A673 (cell line): Measurements from ENCODE around the gene CRHBP. TPM values are rescaled to one million over a fixed set of nuclear protein-coding genes. Genes with fewer than 3 reads are reported as not detected.

Source experiments
- BruUV-seq: library from RNA; stranded (reverse); fragments of 400-500 nt; replicated peaks from 2 replicates; lab custom pipeline; 2021; lab: Mats Ljungman, UMichigan
- CTCF ChIA-PET: fragments of 300-600 bp; sonication (Branson Sonifier 250); formaldehyde crosslinking; loops from one replicate; lab custom pipeline; 2022; ENCODE audit warnings: antibody characterized with exemption; lab: Charles Lee
- POLR2A ChIA-PET: fragments of 300-600 bp; sonication (Branson Sonifier 250); formaldehyde crosslinking; loops from one replicate; lab custom pipeline; 2022; ENCODE audit warnings: antibody characterized with exemption; ENCODE audit not compliant: low non-redundant PET; lab: Charles Lee
- DNase-seq: peaks from one replicate; pipeline ENCODE4 v3.0.0-alpha.2; 2015; ENCODE audit warnings: low spot score
- H3K27ac ChIP-seq: fragments of 200-600 bp; sonication (generic); 2 replicates; pipeline ENCODE4 v1.5.1; 2016; ENCODE audit warnings: mixed run types, low read depth, mild to moderate bottlenecking, mixed read lengths, antibody characterized with exemption, low read length; ENCODE audit not compliant: poor library complexity, severe bottlenecking
- H3K27me3 ChIP-seq: fragments of 200-600 bp; sonication (generic); replicated peaks from 2 replicates; pipeline ENCODE4 v1.6.1; 2017; ENCODE audit warnings: mixed run types, low read depth, mild to moderate bottlenecking, mixed read lengths, antibody characterized with exemption, low read length; ENCODE audit not compliant: insufficient read depth, poor library complexity
- H3K36me3 ChIP-seq: fragments of 200-600 bp; sonication (generic); 2 replicates; pipeline ENCODE4 v1.6.1; 2016; ENCODE audit warnings: mixed run types, mild to moderate bottlenecking, mixed read lengths, antibody characterized with exemption, low read length; ENCODE audit not compliant: insufficient read depth, poor library complexity, severe bottlenecking
- H3K4me1 ChIP-seq: fragments of 200-600 bp; sonication (generic); 2 replicates; pipeline ENCODE4 v1.6.1; 2017; ENCODE audit warnings: mixed run types, mild to moderate bottlenecking, mixed read lengths, antibody characterized with exemption, low read length; ENCODE audit not compliant: insufficient read depth, poor library complexity, severe bottlenecking
- H3K4me3 ChIP-seq: fragments of 200-600 bp; sonication (generic); 2 replicates; pipeline ENCODE4 v1.5.1; 2016; ENCODE audit warnings: low read depth, mixed run types, mild to moderate bottlenecking, mixed read lengths, low read length; ENCODE audit not compliant: poor library complexity, severe bottlenecking
- H3K9me3 ChIP-seq: fragments of 200-600 bp; sonication (generic); 2 replicates; pipeline ENCODE4 v1.6.1; 2016; ENCODE audit warnings: mixed run types, low read depth, mild to moderate bottlenecking, mixed read lengths, antibody characterized with exemption, low read length; ENCODE audit not compliant: poor library complexity, severe bottlenecking
- EZH2 ChIP-seq: fragments of 200-600 bp; sonication (generic); IDR thresholded peaks from 2 replicates; pipeline ENCODE4 v1.6.1; 2017; ENCODE audit warnings: borderline replicate concordance, low read depth, mild to moderate bottlenecking, mixed read lengths, antibody characterized with exemption, low read length; ENCODE audit not compliant: poor library complexity, severe bottlenecking
- intact Hi-C: fragments of 100-400 bp; cut with micrococcal nuclease; formaldehyde crosslinking; loops from one replicate; pipeline ENCODE4 v1.10.0; 2022; ENCODE audit not compliant: unreplicated experiment
- total RNA-seq: library from RNA; stranded (reverse); gene quantifications from 2 replicates; pipeline ENCODE4 v1.2.3, GENCODE V29; 2021
- TF ChIP-seq, protein P1 (sequence below): fragments of 300-800, 200-600 bp; sonication (generic); conservative IDR thresholded peaks from 2 replicates; pipeline ENCODE4 v1.5.1; 2017; ENCODE audit warnings: low read depth, mild to moderate bottlenecking, antibody characterized with exemption, low read length, moderate library complexity, mixed read lengths

CRHBP gene
- total RNA-seq, 1 experiment from 2014 or later: not detected

DNA sequence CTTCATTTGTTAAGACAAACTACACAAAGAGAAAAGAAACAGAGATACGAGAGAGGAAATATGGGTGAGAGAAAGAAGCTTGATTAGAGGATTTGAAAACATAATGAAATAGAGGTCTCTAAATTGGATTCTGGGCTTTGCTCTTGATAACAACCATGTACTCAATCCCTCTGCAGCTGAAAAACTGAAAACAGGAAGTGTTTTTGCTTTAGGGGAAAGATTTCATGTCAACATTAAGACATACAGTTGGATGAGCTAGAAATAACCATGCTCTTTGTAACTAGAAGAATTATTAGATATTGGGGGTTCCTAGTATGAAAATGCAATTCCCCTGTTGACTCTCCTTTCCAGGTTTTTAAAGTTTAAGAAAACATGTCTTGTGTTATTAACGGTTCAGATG lies 21.9 kb downstream of the CRHBP start:
- Histone ChIP-seq H3K36me3 (no peaks in the 10 kb centered on the region), H3K27me3 (no peaks in the 10 kb centered on the region), H3K9me3 (no peaks in the 10 kb centered on the region), H3K27ac (no peak overlapping the region), H3K4me1 (no peaks in the 10 kb centered on the region), H3K4me3 (no peak overlapping the region)
- TF ChIP-seq, protein P1, sequence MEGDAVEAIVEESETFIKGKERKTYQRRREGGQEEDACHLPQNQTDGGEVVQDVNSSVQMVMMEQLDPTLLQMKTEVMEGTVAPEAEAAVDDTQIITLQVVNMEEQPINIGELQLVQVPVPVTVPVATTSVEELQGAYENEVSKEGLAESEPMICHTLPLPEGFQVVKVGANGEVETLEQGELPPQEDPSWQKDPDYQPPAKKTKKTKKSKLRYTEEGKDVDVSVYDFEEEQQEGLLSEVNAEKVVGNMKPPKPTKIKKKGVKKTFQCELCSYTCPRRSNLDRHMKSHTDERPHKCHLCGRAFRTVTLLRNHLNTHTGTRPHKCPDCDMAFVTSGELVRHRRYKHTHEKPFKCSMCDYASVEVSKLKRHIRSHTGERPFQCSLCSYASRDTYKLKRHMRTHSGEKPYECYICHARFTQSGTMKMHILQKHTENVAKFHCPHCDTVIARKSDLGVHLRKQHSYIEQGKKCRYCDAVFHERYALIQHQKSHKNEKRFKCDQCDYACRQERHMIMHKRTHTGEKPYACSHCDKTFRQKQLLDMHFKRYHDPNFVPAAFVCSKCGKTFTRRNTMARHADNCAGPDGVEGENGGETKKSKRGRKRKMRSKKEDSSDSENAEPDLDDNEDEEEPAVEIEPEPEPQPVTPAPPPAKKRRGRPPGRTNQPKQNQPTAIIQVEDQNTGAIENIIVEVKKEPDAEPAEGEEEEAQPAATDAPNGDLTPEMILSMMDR: no peak
- TF ChIP-seq EZH2: no peak
- ChIA-PET CTCF (no interaction called here), POLR2A (no interaction called here)
- intact Hi-C loops: no loop called here
- no TSS peak for BruUV-seq
- no peak for DNase-seq

DNA sequence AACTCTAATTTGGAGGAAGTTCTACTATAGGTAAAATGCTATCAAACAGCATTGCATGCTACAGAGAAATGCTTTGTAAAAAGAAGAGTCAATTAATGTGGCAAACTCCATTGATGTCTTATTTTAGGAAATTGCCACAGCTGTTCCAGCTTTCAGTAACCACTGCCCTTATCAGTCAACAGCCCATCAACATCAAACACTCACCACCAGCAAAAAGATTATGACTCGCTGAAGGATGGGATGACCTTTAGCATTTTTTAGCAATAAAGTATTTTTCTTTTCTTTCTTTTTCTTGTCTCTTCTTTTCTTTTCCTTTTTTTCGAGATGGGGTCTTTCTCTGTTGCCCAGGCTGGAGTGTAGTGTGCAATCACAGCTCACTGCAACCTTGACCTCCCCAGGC lies 26.0 kb downstream of the CRHBP start:
- CTCF ChIA-PET: no interaction called here
- H3K27ac ChIP-seq: no peak overlapping the region

DNA sequence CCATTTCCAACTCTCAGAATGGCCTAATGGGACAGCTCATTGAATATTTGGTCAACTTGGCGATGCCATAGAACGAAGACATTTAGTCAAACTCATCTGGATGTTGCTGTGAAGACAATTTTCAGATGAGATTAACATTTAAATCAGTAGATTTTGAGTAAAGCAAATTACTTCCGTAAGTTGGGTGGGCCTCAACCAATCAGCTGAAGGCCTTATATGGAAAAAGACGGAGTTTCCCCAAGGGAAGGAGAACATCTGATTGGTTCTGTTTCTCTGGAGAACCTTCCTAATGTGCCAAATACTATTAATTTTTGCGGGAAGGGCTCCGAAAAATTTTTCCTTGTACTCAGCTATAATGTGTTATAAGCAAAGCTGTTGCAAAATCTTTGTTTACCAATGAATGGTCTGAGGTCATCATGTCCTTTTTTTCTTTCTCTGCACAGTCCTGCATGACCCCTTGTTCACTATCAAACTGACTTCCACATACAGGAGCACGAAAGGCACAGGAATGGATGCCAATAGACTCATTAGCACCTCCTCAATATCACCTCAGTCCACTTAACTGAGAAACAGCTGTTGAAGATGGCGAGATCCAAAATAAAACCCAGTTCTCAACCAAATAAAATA lies 27.8 kb downstream of the CRHBP start:
- H3K4me3 ChIP-seq: no peak overlapping the region
- H3K9me3 ChIP-seq: no peaks in the 10 kb centered on the region
- no peak overlapping the region for H3K27ac ChIP-seq
- intact Hi-C loops: no loop called here
- H3K27me3 ChIP-seq: no peaks in the 10 kb centered on the region
- H3K36me3 ChIP-seq: no peaks in the 10 kb centered on the region
- CTCF ChIA-PET: no interaction called here
- no peak for TF ChIP-seq EZH2
- TF ChIP-seq, protein P1: no peak
- no peak for DNase-seq
- BruUV-seq: no TSS peak
- no peaks in the 10 kb centered on the region for H3K4me1 ChIP-seq
- POLR2A ChIA-PET: no interaction called here

More for the DNA sequence above, 26.0 kb downstream of the CRHBP start:
- intact Hi-C loops: no loop called here
- TF ChIP-seq EZH2: no peak
- TF ChIP-seq, protein P1: no peak
- BruUV-seq: no TSS peak
- Histone ChIP-seq H3K4me1 (no peaks in the 10 kb centered on the region), H3K4me3 (no peak overlapping the region), H3K36me3 (no peaks in the 10 kb centered on the region), H3K9me3 (no peaks in the 10 kb centered on the region), H3K27me3 (no peaks in the 10 kb centered on the region)
- POLR2A ChIA-PET: no interaction called here
- DNase-seq: no peak
